HG03135 (cell line): Measurements from ENCODE around the gene DIDO1.
A peak's percentile ranks its signal among the peaks of the same experiment; 100 is the strongest.
"Not testable (repeated sequence)": the region's sequence is repeated elsewhere in the genome, so short reads cannot be mapped to it uniquely, and the experiment has no call there.

Experiments used
- ATAC-seq: cut with Tn5 transposase; IDR thresholded peaks from one replicate; pipeline ENCODE4 v1.9.1; 2021; ENCODE audit warnings: mild to moderate bottlenecking, moderate library complexity; ENCODE audit not compliant: unreplicated experiment

Gene DIDO1

GRCh38 chr20:62962891-62963613, 36.7 kb upstream of the DIDO1 start:
- ATAC-seq: no peak

GRCh38 chr20:62962221-62962879, 36.0 kb upstream of the DIDO1 start:
- no peak for ATAC-seq

GRCh38 chr20:62961799-62962198, 35.5 kb upstream of the DIDO1 start:
- no peak for ATAC-seq

GRCh38 chr20:62961310-62961783, 35.0 kb upstream of the DIDO1 start:
- no peak for ATAC-seq

GRCh38 chr20:62960446-62961309, 34.4 kb upstream of the DIDO1 start:
- not testable (repeated sequence) for ATAC-seq

GRCh38 chr20:62959998-62960436, 33.7 kb upstream of the DIDO1 start:
- ATAC-seq: no peak

GRCh38 chr20:62959101-62959971, 33.0 kb upstream of the DIDO1 start:
- ATAC-seq: no peak

GRCh38 chr20:62958388-62959100, 32.2 kb upstream of the DIDO1 start:
- ATAC-seq: no peak

- no peak for ATAC-seq
These were observed 31.1 kb upstream of the DIDO1 start for GRCh38 chr20:62957136-62958117.

- ATAC-seq: no peak
These were observed 30.3 kb upstream of the DIDO1 start for GRCh38 chr20:62956387-62957135.

GRCh38 chr20:62955519-62956386, 29.4 kb upstream of the DIDO1 start:
- ATAC-seq: no peak

- peak; percentile 69 for ATAC-seq
These were observed 27.8 kb upstream of the DIDO1 start for GRCh38 chr20:62953839-62954703.

GRCh38 chr20:62952968-62953838, 26.9 kb upstream of the DIDO1 start:
- no peak for ATAC-seq

GRCh38 chr20:62952373-62952967, 26.2 kb upstream of the DIDO1 start, which contains the start of gene SLC17A9:
Gene SLC17A9 (plus strand): TSS chr20:62952709. CDS start chr20:62952831, 122 bp downstream.
- ATAC-seq: peak; percentile 43
